Measurements from ENCODE around the gene COX6B2. TPM values are rescaled to one million over a fixed set of nuclear protein-coding genes. Genes with fewer than 3 reads are reported as not detected.

Gene COX6B2
- total RNA-seq, 1 donor from 2014 or later: not detected

DNA sequence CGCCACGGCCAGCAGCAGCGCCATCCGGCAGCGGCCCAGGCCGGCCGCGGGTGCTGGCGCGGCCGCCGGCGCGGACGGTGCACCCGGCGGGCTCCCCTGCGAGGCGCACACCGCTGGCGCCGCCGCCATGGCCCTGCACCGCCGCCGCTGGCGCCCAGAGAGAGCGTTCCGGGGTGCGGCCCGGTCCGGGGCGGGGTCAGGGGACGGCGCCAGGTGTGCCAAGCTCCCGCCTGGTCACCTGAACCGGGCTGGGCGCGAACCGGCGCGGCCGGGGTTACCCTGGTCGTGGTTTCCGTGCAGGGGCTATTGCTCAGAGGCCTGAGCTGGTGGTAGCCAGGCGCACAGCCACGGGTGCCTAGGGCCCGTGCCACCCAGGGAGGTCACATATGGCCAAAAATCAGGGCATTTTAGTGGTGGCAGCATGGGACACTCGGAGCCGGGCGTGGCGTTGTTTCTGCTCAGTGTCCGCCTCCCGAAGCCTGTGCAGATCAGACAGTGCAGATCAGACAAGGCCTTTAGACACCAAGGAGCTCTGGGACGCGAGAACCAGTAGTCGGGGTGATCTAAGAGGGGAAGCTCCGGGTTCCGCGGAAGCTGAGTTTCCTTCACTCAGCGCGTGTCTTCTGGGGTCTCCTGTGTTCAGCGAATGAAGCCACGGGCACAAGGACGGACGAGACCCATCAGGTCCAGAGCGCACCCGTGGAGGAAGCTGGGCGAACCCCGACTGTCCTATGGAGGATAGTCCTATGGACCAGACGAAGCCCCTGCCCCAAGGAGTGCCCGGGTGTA lies 29.8 kb upstream of the COX6B2 start, which contains the start of gene TMEM238:
TMEM238 (minus strand) TSS at position 162 of the 789 bp plus-strand sequence; CDS start at position 129, 33 bp downstream.
- DNase-seq (peak; percentile 52), ATAC-seq (ENCODE audit: poor library complexity) (no peak)
- intact Hi-C loops (cut with DNase I): loop anchor here (2.0 to 5.0 kb wide), 2 partner anchors 46 to 82 kb away; partner anchors contain the start of gene KMT5C

DNA sequence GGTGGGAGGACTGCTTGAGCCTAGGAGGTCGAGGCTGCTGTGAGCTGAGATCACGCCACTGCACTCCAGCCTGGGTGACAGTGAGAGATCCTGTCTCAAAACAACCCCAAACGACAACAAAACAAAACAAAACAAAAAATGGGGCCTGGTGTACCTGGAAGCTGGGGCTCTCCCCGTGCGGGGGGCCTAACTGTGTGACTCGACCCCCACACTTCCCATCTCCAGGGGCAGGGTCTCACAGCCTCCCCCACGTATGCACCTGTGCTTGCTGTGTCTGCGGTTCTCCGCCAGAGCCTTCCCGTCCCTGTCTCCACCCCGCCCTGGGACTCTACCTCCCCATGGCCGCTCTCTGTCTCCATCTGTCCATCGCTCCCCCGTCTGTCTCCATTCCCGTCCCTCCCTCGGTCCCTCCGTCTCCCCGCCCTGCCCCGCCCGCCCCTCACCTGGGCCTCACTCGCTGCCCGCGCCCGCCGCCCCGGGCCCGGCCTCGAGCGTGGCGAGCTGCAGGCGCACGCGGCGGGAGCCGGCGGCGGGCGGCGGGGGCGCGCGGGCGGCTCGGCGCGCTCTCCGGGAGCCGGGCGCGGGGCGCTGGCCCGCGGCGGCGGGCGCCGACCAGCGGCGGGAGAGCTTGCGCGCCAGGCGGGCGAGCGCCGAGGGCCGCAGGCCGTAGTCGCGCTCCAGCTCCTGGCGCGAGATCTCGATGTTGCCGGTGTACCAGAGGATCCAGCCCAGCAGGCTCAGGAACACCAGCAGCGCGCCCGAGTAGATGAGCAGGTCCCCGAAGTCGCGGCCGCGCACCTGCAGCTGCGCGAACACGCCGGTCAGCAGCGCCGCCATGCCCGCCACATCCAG lies 29.0 kb upstream of the COX6B2 start:
- ATAC-seq (ENCODE audit: poor library complexity) (no peak), DNase-seq (peak; percentile 76)
- intact Hi-C loops (cut with DNase I): loop anchor here (2.0 to 5.0 kb wide), 2 partner anchors 45 to 81 kb away; partner anchors contain the start of gene KMT5C

DNA sequence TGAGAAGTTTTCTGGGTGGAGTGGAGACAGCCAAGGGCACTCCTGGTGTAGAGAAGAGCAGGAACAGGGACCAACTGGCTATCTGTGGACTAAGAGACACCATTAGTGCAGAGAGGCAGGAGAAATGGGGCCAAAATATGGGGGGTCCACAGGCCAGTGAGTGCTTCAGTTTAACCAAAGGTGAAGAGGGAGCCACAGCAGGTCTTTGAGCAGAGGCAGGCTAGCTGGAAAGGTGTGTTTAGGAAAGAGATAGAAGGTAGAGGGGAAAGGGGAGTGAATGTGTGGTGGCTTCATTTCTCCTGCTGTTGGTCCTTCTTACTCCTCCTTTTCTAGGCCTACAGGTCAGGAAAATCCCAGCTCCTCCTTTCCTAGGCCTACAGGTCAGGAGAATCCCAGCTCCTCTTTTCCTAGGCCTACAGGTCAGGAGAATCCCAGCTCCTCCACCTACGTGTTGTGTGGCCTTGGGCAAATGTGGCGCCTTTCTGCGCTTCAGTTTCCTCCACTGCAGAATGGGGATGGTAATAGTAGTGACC lies 28.1 kb upstream of the COX6B2 start:
- no peak for DNase-seq
- intact Hi-C loops (cut with DNase I): loop anchor here (5.0 kb wide), 1 partner anchor 80 kb away; no protein-coding TSS in a partner anchor
- ATAC-seq (ENCODE audit: poor library complexity): no peak

DNA sequence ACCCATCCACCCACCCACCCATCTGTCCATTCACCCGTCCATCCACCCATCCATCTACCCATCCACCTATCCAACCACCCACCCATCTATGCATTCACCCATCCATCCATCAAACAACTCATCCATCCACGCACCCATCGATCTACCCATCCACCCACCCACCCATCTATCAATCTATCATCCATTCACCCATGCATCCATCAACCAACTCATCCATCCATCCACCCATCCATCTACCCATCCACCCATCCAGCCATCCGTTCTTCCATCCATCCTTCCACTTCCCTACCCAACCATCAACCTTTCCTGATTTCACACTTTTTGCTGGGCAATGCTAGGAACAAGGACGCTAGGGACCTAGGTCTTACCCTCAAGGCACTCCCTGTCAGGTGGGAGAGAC lies 27.5 kb upstream of the COX6B2 start:
- intact Hi-C loops (cut with DNase I): loop anchor here (5.0 kb wide), 1 partner anchor 80 kb away; no protein-coding TSS in a partner anchor
- ATAC-seq (ENCODE audit: poor library complexity) (no peak), DNase-seq (no peak)

DNA sequence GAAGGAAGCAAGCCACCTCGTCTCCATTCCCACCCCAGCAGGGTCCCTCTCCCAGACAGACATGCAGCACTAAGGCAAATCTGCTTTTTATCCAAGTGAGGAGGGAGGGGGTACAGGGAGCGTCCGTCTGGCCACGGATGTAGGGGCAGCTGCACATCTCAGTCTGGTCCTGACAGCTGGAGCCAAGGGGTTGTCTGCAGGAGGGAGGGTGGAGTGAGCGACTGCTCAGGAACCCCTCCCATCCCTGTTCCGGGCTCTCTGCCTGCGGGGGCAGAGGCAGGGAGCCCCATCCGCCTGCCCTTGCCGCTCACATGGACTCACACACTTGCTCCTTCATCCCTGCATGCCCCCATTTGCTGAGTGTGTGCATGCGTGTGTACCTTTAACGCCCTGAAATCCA lies 24.7 kb upstream of the COX6B2 start:
- intact Hi-C loops (cut with DNase I): no loop called here
- DNase-seq (no peak), ATAC-seq (ENCODE audit: poor library complexity) (no peak)

DNA sequence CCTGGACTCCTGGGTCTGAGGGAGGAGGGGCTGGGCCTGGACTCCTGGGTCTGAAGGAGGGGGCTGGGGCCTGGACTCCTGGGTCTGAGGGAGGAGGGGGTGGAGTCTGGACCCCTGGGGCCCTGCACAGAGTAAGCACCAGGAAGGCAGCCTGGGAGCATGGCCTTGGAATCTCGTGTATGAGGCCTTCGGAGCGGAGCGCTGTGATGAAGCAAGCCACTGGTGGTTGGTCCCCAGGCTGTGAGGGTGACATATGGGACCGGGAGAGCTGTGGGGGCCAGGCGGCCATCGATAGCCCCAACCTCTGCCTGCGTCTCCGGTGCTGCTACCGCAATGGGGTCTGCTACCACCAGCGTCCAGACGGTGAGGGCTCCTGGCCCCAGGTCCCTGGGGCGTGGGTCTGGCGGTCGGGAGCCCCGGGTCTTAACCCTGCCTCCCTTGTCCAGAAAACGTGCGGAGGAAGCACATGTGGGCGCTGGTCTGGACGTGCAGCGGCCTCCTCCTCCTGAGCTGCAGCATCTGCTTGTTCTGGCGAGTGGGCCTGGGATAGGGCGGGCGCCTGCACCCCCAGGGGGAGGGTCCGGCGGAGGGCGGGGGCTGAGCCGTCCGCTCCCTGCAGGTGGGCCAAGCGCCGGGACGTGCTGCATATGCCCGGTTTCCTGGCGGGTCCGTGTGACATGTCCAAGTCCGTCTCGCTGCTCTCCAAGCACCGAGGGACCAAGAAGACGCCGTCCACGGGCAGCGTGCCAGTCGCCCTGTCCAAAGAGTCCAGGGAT lies 23.0 kb upstream of the COX6B2 start:
- DNase-seq (no peak), ATAC-seq (ENCODE audit: poor library complexity) (no peak)
- intact Hi-C loops (cut with DNase I): no loop called here

DNA sequence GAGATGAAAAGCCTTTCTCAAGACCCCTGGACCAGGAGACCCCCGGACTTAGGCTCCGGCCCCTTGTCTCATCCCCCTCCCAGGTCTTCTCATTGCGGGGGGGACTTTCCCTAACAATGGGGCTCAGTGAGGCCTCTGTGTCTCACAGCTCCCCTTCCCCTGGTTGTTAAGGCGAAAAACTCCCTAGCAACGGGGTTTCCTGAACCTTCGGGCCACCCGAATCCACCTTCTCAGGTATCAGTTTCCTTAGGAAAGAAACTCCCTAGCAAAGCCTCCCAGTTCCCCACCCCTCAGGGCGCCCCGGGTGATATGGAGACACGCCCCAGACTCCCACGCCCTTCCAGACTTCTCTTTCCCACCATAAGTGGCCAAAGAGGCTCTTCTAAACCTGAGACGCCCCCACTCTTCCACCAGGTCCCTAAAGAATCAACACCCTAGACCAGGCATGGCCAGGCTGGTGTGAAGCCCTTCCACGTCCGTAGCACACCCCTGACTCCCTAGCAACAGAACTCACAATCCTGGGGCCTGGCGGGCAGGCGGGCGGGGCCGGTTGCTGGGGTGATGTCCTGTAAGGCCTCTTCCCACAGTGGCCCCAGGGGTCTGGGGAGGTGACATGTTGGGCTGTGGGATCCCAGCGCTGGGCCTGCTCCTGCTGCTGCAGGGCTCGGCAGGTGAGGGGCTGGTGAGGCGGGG lies 21.9 kb upstream of the COX6B2 start, which contains the start of gene TMEM190:
TMEM190 (plus strand) TSS at position 586 of the 693 bp plus-strand sequence; CDS start at position 614, 28 bp downstream.
- ATAC-seq (ENCODE audit: poor library complexity) (no peak), DNase-seq (no peak)
- intact Hi-C loops (cut with DNase I): no loop called here

DNA sequence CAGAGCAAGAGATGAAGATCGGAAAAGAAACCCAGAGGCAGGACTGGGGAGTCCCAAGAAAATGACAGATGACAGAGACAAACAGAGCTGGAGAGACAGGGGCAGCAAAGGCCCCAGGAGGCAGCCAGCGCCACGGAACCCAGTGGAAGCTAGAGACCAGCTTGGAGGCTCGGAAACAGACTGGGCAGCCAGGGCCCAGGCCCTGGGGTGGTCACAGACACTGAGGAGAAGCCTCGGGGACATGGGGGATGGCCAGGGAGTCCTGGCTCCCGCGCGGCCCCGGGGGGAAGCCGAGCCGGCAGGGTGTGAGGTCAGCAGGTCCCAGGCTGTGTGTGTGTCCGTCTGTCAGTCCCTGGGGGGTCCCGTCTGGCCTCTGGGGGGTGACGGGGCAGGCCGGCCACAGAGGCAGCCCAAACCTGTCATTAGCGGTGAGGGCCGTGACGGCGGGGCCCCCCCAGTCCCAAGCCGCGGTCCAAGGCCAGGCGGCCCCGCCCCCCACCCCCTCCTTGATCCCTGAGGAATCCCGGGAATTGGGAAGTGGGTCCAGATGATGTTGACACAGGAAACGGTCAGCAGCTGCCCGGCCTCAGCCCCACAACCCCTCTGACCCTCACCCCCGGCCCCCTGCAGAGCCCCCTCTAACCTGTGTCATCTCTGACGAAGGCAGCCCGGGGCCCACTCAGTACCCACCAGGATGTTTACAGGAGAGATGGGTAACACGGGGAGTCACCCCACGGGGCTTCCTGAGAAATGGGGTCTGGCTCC lies 19.7 kb upstream of the COX6B2 start:
- intact Hi-C loops (cut with DNase I): no loop called here
- DNase-seq (no peak), ATAC-seq (ENCODE audit: poor library complexity) (no peak)

DNA sequence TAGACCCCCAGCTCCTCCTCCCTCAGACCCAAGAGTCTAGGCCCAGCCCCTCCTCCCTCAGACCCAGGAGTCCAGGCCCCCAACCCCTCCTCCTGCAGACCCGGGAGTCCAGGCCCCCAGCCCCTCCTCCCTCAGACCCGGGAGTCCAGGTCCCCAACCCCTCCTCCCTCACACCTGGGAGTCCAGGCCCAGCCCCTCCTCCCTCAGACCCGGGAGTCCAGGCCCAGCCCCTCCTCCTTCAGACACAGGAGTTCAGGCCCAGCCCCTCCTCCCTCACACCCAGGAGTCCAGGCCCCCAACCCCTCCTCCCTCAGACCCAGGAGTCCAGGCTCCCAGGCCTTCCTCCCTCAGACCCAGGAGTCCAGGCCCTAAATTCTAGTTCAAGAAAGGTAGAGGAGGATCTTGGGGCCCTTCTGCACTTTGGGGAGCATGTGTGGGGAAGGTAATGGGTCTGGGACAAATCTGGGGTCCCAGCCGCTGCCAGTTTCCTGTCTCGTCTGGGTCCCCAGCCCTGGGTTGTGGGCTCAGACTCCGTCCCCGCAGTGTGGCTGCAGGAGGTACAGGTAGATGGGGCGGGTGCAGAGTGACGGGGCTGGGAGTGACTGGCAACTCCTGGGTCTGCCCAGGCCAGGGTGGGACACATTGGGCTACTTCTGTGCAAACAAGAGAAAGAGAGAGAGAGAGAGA lies 18.9 kb upstream of the COX6B2 start:
- no peak for DNase-seq
- intact Hi-C loops (cut with DNase I): no loop called here
- no peak for ATAC-seq (ENCODE audit: poor library complexity)

DNA sequence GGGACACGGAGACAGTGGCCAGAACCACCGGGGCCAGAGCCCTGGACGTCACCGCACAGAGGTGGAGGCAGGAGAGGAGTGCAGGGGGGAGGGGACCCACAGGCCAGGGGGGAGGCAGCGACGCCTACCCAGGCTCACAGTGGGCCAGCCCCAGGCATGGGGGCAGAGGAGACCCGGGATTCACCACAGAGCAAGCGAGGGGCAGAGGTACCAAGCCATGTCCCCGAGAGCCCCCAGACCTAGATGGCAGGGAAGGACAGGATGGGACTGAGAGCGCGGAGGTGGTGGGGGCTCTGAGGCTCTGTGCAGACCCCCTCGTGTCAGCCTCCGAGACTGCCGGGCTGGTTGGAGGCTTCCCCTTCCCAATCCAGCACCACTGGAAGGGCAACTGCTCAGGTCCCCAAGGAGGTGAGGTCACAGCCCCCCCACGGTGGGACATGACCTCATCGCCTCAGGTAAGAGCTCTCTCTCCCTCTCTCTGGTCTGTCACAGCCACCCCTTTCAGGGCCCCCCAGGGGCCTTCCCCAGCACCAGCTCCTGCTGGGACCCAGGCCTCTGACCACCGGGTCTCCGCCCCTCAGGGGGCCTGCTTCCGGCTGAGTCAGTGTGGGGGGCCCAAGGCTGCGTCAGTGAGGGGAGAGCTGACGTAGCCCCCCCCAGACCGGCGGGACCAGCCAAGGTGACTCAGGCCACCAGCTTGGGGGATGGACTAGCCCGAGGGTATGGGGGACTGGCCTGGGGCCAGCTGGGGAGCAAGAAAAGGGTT lies 18.0 kb upstream of the COX6B2 start:
- no peak for DNase-seq
- no peak for ATAC-seq (ENCODE audit: poor library complexity)
- intact Hi-C loops (cut with DNase I): no loop called here

DNA sequence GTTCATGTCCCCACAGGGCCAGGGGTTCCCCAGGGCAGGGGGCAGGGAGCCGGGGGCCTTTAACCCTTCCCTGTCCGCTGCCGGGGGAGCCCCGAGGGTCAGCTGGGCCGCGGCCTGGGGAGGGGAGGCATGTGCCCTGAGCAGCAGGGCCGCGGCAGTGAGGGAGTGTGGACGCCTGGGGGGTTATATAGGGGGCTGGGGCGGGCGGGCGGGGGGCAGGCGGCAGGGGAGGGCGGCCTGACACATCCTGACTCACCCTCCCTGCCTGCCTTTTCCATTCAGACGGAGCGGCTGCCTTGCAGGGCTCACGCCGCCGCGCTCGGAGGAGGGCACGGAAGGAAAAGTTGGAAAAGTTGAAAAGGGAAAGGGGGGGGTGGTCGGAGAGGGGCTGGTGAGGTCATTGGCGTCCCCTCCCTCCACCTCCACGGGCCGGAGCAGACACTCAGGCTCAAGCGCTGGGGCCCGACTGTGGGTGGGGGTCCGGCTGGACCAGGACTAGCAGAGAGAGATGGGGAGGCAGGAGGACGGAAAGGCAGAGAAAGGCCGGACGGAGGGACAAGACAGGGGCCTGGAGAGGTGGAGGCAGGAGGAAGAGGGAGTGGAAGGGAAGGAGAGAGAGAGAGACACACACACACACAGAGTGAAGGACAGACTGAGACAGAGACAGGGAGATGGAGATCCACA lies 15.9 kb upstream of the COX6B2 start, which contains the start of gene IL11:
IL11 (minus strand) TSS at position 159 of the 684 bp plus-strand sequence; CDS start at position 6, 153 bp downstream.
- no peak for DNase-seq
- intact Hi-C loops (cut with DNase I): no loop called here
- ATAC-seq (ENCODE audit: poor library complexity): no peak

DNA sequence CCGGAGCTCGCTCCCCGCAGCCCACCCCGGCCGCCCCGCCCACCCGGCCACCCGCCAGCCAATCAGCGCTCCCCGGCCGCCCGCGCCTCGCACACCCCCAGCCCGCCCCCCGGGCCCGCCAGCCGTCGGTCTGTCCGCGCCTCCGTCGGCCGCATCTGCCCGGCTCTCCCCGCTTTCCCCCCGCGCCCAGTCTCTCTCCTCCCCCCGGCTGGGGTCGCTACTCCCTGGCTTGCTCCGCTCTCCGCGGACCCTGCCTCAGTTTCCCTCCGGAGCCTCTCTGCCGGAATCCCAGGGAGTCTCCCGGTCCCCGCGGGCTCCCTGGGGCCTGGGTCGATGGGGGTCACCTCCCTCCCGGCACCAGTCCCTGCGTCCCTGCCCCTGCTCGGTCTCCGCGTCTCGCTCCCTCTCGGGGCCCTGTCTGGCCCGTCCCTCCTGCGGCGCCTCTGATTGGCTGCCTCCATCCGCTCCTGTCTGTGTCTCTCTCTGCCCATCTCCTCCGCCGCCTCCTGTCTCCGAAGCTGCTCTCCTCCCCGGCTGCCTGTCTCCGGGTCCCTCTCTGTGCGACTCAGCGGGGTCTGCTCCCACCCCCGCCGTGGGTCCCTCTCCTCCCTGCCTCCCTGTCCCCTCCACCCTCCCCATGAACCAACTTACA lies 15.3 kb upstream of the COX6B2 start:
- ATAC-seq (ENCODE audit: poor library complexity): no peak
- intact Hi-C loops (cut with DNase I): no loop called here

DNA sequence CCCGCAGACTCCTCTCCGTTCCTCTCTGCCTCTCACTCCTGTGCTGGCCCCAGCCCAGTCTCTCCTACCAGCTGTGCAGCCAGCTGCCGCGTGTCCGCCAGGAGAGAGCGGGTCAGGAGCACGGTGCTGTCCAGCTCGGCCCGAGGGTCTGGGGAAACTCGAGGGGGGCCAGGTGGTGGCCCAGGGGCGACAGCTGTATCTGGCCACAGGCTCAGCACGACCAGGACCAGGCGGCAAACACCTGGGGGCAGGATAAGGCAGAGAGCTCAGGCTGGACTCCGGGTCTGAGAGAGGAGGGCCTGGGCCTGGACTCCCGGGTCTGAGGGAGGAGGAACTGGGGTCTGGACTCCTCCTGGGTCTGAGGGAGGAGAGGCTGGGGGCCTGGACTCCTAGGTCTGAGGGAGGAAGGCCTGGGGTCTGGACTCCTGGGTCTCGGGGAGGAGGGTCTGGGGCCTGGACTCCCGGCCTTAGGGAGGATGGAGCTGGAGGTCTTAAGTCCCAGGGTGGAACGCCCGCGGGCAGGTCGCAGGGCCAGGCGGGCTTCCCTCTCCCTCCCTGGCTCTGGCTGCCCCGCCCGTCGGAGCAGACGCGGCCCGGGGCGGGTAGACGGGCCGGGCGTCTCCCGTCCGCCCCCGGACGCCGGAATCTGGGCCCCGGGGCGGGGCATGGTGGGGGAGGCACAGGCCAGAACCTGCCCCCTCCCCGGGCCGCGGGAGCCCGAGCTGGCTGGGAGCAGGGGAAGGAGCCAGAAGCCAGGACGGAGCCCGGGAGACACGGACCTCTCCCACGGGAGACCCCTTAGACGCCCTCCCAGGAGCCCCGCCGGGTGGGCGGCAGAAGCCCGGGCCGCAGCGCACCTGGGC lies 14.4 kb upstream of the COX6B2 start:
- peak; percentile 34 for ATAC-seq (ENCODE audit: poor library complexity)
- intact Hi-C loops (cut with DNase I): no loop called here
- DNase-seq: no peak

More for the DNA sequence above, 15.3 kb upstream of the COX6B2 start:
- no peak for DNase-seq

DNA sequence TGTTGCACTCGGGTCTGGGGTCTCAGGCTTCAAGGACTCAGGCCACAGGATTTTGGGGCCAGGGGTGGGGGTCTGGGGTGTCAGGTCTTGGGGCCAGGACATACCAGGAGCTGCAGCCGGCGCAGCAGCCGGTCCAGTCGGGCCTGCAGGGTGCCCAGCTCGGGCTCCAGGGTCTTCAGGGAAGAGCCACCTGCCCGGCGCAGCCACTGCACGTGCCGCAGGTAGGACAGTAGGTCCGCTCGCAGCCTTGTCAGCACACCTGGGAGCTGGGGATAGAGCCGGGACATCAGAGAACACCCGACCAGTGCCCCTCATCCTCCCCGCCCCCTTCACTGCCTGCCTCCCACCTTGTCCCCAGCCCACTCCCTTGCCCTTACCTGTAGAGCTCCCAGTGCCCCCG lies 13.6 kb upstream of the COX6B2 start:
- DNase-seq: no peak
- intact Hi-C loops (cut with DNase I): no loop called here
- ATAC-seq (ENCODE audit: poor library complexity): no peak
